Activated CD4-positive, alpha-beta T cell treated with anti-CD3 and anti-CD28 coated beads for 4 hours (primary cell): ENCODE results near the gene GPRIN3.
"Not testable (repeated sequence)": the region's sequence is repeated elsewhere in the genome, so short reads cannot be mapped to it uniquely, and the experiment has no call there.

Source experiments
- DNase-seq, 2 donors: peaks; one replicate each; pipeline ENCODE4 v3.0.0-alpha.2; 2020

The GPRIN3 gene

GRCh38 chr4:89288430-89288829 is 19.2 kb downstream of the GPRIN3 start:
- no peak for DNase-seq

- DNase-seq, result no peak
Measured at GRCh38 chr4:89287945-89288344, 19.7 kb downstream of the GPRIN3 start.

DNA sequence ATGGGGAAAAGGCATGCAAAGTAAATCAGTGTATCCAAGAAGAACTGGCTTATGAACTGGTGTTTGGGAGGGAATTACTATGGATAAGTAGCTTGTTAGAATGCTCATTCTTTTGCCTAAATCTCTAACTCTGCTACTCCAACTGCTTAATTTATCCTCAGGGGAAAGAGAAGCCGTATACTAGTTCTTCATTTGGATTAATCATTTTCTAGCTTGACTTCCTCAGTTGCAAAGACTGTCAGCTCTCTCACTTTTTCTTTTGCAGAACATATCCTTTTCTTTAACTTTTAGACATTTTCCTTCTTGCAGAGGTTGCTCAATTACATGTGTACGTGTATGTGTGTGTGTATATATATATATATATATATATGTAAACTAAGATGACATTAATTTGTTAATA is 21.9 kb downstream of the GPRIN3 start:
- DNase-seq, result no peak

GRCh38 chr4:89284828-89285227 is 22.8 kb downstream of the GPRIN3 start:
- DNase-seq, result no peak

DNA sequence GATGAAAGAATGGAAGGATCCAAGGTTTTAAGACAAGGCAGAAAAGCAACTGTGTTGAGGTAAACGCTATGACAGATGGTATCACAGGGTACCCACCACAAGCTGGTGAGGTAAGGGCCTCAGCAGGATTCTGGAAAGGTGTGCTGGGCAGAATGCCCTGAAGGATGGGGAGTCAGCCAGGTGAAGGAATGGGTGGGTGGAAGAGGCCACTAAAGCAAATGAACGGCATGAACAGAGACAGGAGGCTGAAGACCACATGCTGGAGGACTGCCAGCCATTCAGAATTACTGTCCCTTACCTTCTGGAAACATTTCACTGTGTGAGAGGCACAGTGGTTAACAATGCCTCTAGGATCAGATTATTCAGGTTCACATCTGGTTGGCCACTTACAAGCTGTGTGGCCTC is 23.6 kb downstream of the GPRIN3 start:
- no peak for DNase-seq

DNA sequence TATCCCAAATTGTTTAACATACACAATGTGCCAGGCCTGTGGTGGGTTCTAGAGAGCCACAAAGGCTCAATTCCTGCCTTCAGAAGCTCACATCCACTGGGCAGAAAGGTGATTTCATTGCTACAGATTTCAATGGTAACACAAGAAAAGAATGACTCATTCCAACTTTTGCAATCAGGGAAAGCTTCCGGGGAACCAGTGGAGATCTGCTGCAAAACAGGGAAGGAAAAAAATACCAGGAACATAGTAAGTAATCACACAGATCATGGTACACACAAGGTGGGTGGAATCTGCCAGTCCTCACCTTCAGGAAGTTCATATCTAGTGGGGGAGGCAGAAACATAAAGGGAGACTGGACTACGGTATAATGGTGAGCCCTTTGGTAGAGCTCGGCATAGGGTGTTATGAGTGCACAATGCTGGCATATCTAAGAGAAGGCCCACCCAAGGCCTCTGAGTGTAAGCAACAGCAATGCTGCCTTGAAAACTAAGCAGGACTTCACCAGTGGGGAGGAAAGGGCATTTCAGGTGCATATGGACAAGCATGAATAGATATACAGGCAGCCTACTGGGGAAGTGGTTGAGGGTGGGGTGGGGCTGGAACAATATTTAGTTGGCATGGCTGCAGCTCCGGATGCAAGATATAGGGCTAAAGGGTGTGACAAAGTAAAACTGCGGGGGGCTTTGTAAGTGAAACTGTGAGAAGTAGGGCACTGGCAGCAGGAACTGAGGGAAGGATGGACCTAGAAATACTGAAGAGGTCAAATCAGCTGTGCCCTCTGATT is 24.2 kb downstream of the GPRIN3 start:
- no peak for DNase-seq

- DNase-seq, result no peak
Measured at GRCh38 chr4:89279385-89279784, 28.2 kb downstream of the GPRIN3 start.

- no peak for DNase-seq
Measured at GRCh38 chr4:89277412-89277811, 30.2 kb downstream of the GPRIN3 start.

GRCh38 chr4:89276296-89276695 is 31.3 kb downstream of the GPRIN3 start:
- DNase-seq, result no peak

DNA sequence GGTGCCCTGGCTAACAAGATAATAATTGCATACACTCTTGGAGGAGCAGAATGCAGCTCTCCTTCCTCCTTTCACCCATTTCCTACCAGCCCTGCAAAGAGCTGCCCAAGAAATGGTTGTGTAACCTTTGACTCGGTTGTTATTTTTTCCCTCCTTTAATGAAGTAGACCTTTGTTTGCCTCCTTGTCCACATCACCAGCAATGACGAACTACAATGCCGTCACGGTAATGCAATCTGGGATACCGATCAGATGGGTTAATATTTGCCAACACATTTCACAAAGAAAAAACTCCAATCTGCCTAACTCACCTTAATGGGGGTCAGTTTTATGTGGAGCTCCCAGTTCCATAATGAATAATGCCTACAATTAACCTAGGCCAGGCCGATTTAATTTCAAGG is 32.0 kb downstream of the GPRIN3 start:
- no peak for DNase-seq

DNA sequence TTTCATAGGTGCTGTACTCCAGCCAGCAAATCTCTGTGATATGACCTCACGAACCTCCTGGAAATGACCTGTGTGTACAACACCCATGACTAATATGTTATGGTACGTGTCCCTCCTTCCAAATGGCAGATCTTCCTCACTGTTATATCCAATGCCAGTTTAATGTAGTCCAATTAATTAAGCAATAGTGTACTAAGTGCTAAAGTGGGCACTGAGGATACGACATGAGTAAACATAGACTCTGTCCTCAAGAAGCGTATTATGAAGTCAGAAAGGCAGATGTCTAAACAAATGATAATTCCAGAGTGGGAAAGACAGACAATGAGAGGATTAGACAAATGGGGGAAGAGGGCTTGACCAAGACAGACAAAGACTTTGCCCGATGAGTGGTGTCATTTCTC is 33.9 kb downstream of the GPRIN3 start:
- no peak for DNase-seq

DNA sequence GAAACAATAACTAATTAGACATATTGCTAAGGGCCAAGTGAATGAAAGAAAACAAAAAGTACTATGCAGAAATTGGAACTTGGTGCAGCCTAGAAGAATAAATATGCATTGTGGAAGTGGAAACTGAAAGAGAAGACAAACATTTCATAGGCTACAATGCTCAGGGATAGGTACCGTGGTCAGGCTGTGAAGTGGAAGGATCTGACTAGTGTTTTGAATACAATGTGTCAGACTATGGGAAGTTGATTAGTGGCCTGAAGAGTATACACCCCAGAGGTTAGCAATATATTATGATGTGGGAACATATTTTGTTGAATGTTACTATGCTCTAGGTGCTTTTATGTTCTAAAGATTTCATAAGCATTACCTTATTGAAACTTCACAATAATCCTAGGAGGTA is 36.8 kb downstream of the GPRIN3 start:
- no peak for DNase-seq

- no peak for DNase-seq
Measured at GRCh38 chr4:89269121-89269666, 38.4 kb downstream of the GPRIN3 start.

DNA sequence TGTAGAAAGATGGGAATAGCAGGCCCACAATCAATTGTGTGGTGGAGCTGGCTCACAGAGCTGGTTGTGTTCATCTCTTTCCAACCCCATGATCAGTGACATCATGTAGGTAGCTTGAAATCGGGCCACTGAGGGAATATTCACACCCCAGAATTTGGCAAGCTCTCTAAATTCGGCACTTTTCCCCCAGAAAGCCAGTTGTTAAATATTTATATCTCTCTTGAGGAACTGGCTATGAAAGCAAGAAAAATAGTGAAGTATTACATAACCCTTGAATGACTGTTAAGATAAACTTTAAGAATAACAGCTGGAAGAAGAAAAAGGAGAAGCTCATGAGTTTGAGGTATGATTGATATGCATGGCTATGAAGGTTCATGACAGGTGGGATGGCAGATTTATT is 38.9 kb downstream of the GPRIN3 start:
- DNase-seq, result no peak

GRCh38 chr4:89267846-89268245 is 39.8 kb downstream of the GPRIN3 start:
- no peak for DNase-seq

DNA sequence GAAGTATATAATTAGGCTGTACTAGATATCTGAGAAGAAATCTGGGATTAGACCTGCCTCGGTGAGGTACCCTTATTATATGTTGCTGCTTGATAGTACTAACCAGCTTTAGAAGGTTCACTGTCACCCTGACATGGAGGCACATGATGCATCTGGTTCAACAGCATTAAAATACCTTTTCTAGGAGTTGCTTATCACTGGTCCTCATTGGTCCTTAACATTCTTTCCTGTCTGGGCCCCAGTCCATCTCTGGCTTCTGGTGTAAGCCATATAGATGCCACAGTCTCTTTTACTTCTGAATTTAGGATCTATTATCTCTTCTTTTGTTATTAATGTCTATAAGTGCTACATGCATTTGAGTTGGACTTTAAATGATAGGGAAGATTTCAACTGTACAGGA is 40.2 kb downstream of the GPRIN3 start:
- no peak for DNase-seq

DNA sequence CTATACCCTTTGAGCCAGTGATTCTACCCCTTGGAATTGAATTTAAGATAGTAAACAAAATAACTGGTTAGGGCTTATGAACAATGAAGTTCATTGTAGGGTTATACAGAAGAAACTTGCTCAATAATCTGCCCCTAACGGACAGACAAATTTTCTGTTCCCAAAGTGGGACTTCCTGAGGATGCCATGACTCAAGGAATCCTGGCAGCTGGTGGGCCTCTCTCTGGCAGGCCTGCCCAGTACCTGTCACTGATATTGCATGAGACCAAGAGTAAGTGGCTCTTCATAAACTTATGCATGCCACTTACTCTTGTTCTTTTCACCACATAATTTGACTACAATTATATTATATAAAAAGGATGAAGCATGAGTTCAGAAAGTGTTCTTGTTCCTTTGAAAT is 41.5 kb downstream of the GPRIN3 start:
- DNase-seq, result no peak

GRCh38 chr4:89263265-89263664 is 44.3 kb downstream of the GPRIN3 start:
- DNase-seq, result no peak

DNA sequence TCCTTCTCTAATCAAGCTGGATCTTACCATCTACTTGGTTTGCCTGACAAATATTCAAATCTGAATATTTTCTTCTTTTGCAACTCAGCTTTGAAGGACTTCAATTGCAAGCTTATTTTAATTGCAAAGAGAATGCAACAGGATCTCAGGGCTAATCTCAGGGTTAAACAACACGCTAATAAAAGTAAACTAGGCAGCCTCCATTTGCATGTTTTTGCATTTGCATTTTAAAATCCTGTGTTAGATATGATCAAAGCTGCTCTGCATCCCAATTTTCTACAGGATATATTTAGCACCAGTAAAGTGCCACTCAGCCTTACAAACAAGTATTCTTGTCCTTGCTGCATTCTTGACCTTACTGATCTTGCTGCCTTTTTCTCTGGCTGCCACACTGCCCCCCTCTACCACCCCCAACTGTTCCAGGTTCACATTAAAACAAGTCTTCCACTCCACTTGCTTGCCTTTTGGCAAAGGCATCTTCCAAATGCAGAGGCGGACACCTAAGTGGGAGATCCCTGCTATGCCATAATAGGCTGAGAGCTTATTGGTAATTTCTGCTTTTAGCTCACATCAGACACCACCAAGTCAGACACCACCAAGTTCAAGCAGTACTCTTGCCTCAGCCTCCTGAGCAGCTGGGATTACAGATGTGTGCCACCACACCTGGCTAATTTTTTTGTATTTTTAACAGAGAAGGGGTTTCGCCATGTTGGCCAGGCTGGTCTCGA is 48.1 kb downstream of the GPRIN3 start:
- no peak for DNase-seq

DNA sequence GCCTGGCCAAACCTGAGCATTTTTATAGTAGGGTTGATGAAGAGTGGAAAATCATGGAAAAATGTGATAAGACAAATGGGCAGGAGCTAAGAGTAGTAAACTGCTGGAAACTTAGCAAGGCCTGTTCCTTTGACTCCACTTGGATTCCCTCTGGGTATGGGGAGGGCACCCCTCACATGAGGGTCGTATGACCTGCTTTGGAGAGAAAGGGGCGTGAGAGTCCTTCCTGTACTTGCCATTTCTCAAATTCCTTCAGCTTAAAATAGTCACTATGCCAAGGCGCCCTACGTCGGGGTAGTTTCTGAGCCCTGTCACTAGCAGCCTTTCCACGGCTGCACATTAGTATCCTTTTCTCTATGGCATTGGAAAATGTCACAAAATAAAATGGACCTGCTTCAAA is 49.1 kb downstream of the GPRIN3 start:
- DNase-seq, result no peak

- no peak for DNase-seq
Measured at GRCh38 chr4:89257376-89257775, 50.2 kb downstream of the GPRIN3 start.

GRCh38 chr4:89256203-89256800 is 51.3 kb downstream of the GPRIN3 start:
- DNase-seq, result no peak

GRCh38 chr4:89254847-89255246 is 52.8 kb downstream of the GPRIN3 start:
- DNase-seq, result peak; percentile 39 to 41

DNA sequence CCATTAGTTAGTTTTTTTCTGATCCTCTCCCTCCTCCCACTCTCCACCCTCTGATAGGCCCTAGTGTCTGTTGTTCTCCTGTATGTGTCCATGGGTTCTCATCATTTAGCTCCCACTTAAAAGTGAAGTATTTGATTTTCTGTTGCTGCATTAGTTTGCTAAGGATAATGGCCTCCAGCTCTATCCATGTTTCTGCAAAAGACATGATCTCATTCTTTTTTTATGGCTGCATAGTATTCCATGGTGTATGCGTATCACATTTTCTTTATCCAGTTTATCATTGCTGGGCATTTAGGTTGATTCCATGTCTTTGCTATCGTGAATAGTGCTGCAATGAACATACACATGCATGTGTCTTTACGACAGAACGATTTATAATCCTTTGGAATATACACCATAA is 53.3 kb downstream of the GPRIN3 start:
- not testable (repeated sequence) for DNase-seq
